ENCODE measurements around the gene ZDHHC20.

Gene ZDHHC20

DNA sequence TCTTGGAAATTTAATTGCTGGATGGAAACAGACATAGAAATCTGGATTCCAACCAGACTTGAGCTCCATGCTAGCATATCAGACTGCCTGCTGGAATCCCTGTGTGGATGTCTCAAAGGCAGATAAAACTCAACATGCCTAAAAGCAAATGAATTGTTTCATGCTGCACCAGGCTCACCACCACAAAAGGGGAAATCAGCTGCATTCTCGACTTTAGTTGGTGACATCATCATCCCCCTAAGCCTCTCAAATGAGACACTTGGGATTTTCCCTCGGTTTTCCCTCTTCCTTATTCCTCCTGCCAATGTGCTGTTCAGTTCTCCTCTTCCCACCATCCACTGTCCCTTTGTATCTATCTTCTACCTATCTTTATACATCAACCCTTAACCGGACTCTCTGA, 134.3 kb downstream of the ZDHHC20 start:
- no peak for DNase-seq (ENCODE audit: low spot score)

DNA sequence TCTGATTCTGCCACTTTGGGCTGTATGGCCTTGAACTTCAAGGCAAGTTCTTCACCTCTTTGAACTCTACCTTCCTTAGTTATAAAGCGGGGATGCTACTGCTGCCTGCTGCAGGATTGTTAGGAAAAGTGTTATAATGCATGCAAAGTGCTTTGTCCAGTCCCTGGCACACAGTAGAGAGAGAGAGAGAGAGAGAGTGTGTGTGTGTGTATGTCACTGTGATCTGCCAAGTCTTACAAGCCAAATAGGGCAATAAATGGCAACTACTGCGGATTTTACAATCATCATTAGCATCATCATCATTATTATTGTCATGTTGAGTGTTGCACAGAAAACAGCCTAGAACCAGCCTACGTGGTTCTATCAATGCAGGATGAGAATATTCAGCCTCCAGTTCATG, 136.1 kb downstream of the ZDHHC20 start:
- peak; percentile 65 for DNase-seq (ENCODE audit: low spot score)

All from pons (tissue), 1 donor.